Hypothalamus (tissue), 51 donors: ENCODE data around the gene ANKRD13A.
"Not testable (repeated sequence)": the region's sequence is repeated elsewhere in the genome, so short reads cannot be mapped to it uniquely, and the experiment has no call there.

Experiments
- DNase-seq, 51 donors: peaks; one replicate each; lab custom pipeline; 2025; lab: John Stamatoyannopoulos, UW

Gene ANKRD13A

DNA sequence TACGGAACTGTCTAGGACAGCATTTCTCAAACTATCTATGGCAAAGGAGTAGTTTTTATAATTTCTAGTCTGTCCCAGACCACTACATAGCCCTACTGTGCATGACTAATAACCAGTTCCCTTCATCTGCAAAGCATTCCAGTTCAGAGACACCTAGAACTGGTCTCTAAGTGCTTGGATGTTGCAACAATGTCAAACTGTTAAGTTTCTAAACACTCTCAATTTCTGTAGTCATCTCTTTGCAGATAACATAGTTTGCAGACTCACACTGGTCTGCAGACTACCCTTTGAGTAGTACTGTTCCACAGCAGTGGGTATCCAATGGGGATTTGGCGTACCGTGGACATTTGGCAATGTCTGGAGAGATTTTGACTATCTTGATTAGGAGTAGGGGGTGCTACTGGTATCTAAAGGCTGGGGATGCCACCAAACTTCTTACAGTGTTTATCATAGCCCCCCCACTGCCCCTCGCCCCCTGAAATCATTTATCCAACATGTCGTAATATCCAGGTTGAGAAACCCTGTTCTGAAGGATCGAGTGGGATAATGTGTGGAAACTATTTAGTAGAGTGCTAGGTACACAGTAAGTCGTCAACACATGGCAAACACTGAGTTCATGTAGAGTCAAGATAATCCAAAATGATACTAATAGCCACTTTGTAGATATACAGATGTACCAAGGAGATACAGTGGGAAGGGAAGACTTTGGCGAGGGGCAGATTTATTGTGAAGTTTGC is 47.4 kb downstream of the ANKRD13A start:
- no peak for DNase-seq

- no peak for DNase-seq
Measured at GRCh38 chr12:110047297-110047940, 48.2 kb downstream of the ANKRD13A start.

DNA sequence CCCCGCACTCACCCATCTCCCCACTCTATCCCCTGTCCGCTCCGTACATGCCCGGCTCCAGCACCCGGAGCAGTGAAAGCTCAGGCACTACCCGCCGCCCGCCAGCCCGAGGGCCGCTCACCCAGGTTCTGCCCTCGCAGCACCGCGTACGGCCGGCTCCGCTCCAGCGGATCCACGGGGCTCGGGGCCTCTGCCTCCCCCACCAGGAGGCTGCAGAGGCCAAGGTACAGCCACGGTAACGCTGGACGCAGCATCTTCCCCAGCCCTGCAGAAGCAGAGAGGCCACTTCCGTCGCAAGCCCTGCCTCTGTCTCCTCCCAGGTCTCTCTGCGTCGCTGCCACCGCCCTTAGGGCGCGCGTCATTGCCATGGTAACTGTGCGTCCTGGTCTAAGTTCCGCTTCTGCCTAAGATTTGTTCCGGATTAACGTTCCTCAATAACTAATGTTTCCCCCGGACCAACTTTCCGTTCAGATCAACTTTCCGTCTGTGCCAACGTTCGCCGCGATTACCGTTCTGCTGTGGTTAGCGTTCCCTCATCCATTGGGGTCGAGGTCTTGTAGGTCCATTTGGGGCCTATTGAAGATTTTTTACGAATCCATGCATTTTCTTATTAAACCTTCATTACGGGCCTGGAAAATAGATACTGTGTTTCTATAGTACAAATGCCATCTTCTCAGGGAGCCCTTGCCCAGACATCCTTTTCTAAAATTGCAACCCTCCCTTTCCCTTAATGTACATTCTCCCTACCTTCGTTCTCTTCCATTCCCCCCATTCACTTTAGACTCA is 49.2 kb downstream of the ANKRD13A start, which contains the start of gene C12orf76:
C12orf76 (minus strand) TSS at position 281 of the 786 bp plus-strand sequence; CDS start at position 254, 27 bp downstream.
- DNase-seq: peak; percentile 26 to 96 (median 88)

GRCh38 chr12:110049034-110049433 is 49.8 kb downstream of the ANKRD13A start:
- peak in 1 of 51 donors; percentile 3 for DNase-seq

GRCh38 chr12:110049666-110050065 is 50.4 kb downstream of the ANKRD13A start:
- not testable (repeated sequence) for DNase-seq

GRCh38 chr12:110050927-110051326 is 51.7 kb downstream of the ANKRD13A start:
- DNase-seq: no peak

GRCh38 chr12:110055375-110056352 is 56.4 kb downstream of the ANKRD13A start:
- DNase-seq: not testable (repeated sequence)

- not testable (repeated sequence) for DNase-seq
Measured at GRCh38 chr12:110056643-110057042, 57.4 kb downstream of the ANKRD13A start.

GRCh38 chr12:110058875-110059615 is 59.8 kb downstream of the ANKRD13A start:
- peak in 2 of 51 donors; percentile 3 to 10 for DNase-seq

GRCh38 chr12:110059651-110060000 is 60.4 kb downstream of the ANKRD13A start:
- DNase-seq: peak in 1 of 51 donors; percentile 16

DNA sequence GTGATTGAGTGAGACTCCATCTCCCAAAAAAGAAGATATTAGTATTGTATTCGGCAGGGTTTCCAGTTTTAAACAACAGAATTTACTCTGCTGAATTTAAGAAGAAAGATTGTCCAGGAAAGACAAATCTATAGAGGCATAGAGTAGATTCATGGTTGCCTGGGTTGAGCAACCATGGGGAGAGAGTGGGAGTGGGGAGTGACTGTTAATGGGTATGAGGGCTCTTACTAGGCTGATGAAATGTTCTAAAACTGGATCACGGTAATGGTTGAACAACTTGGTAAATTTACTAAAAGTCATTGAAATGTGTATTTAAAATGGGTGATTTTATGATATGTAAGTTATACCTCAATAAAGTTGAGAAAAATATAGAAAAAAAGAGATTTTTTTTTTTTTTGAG is 63.0 kb downstream of the ANKRD13A start:
- no peak for DNase-seq

- DNase-seq: no peak
Measured at GRCh38 chr12:110065540-110065939, 66.3 kb downstream of the ANKRD13A start.

DNA sequence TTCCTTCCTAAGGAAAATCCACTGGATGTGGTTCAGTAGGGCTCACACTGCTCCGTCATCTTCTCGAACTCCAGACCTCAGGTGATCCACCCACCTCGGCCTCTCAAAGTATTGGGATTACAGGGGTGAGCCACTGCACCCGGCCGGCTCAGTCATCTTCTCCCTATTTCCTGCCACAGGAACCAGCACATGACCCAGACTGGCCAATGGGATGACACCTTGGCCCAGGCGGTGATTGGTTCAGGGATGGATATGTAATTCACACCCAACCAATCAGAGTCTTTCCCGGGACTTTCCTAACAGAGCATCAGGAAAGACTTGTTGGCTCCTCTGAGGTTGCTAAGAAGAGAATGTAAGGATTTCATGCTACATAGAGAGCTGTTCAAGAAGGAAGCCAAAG is 68.3 kb downstream of the ANKRD13A start:
- DNase-seq: no peak

DNA sequence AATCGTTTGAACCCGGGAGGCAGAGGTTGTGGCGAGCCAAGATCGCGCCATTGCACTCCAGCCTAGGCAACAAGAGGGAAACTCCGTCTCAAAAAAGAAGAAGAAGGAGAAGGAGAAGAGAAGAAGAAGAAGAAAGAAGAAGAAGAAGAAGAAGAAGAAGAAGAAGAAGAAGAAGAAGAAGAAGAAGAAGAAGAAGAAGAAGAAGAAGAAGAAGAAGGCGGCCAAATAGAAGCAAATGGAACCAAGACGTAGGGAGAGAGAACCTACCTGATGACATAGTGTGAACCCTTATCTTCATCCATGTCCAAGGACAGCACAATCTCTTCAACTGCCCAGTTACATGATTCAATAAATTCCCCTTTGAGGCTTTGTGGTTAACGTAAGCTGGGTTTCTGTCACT is 68.9 kb downstream of the ANKRD13A start:
- not testable (repeated sequence) for DNase-seq

GRCh38 chr12:110068654-110069053 is 69.4 kb downstream of the ANKRD13A start:
- no peak for DNase-seq

DNA sequence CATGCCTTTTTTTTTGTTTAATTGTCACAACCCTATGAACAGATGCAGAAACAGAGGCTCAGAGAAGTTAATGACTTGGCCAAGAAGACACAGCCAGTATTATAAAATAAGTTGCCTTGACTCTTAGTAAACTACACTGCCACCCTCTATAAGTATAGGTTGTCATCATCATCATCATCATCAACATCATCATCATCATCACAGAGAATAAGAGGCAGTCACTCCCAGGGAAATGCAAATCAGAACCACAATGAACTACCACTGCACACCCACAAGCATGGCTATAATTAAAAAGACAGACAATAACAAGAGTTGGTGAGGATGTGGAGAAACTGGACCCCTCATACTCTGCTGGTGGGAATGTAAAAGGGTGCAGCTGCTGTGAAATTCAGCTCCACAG is 72.3 kb downstream of the ANKRD13A start:
- no peak for DNase-seq

GRCh38 chr12:110071967-110072366 is 72.7 kb downstream of the ANKRD13A start:
- no peak for DNase-seq

DNA sequence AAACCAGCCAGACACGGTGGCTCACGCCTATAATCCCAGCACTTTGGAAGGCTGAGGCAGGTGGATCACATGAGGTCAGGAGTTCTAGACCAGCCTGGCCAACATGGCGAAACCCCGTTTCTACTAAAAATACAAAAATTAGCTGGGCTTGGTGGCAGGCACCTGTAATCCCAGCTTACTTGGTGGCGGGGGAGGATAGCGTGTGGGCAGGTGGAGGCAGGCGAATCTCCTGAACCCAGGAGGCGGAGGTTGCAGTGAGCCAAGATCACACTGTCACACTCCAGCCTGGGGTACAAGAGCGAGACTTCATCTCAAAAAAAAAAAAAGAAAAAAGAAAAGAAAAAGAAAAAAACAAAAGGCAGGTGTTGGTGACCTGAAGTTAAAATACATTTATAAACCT is 73.4 kb downstream of the ANKRD13A start:
- not testable (repeated sequence) for DNase-seq
